Measurements from ENCODE around the gene LRP11.
A peak's percentile ranks its signal among the peaks of the same experiment; 100 is the strongest.
"Not testable (repeated sequence)": the region's sequence is repeated elsewhere in the genome, so short reads cannot be mapped to it uniquely, and the experiment has no call there.

LRP11 gene

DNA sequence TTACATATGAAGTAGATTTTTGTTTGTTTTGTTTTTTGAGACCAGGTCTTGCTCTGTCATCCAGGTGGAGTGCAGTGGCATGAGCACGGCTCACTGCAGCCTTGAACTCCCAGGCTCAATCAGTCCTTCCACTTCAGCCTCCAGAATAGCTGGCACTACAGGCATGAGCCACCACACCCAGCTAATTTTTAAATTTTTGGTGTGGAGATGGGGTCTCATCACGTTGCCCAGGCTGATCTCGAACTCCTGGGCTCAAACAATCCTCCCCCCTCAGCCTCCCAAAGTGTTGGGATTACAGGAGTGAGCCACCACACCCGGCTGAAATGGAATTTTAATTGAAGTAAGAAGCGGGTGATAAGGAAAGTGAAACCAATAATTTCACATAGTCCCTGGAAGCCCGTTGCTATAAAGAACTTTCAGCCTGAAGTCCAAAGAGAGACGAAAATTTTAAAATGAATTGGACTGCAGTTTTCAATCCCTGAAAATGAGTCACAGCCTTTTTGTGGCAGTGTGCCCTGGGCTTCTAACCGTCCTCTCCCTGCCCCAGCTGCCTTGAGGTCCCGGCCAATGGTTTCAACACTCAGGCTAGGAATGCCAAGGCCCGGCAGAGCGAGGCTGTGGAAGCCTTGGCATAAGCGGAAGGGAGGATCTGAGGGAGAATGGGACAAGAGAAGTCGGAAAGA is 33.0 kb upstream of the LRP11 start:
- DNase-seq (ENCODE audit: low spot score) = peak; percentile 94
- Histone ChIP-seq H3K27ac (peak overlapping the region; percentile 77 to 87), H3K4me3 (peak overlapping the region; percentile 65)
- TF ChIP-seq, protein P1, sequence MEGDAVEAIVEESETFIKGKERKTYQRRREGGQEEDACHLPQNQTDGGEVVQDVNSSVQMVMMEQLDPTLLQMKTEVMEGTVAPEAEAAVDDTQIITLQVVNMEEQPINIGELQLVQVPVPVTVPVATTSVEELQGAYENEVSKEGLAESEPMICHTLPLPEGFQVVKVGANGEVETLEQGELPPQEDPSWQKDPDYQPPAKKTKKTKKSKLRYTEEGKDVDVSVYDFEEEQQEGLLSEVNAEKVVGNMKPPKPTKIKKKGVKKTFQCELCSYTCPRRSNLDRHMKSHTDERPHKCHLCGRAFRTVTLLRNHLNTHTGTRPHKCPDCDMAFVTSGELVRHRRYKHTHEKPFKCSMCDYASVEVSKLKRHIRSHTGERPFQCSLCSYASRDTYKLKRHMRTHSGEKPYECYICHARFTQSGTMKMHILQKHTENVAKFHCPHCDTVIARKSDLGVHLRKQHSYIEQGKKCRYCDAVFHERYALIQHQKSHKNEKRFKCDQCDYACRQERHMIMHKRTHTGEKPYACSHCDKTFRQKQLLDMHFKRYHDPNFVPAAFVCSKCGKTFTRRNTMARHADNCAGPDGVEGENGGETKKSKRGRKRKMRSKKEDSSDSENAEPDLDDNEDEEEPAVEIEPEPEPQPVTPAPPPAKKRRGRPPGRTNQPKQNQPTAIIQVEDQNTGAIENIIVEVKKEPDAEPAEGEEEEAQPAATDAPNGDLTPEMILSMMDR (IDR thresholded peaks at IDR 0.05) = no peak

DNA sequence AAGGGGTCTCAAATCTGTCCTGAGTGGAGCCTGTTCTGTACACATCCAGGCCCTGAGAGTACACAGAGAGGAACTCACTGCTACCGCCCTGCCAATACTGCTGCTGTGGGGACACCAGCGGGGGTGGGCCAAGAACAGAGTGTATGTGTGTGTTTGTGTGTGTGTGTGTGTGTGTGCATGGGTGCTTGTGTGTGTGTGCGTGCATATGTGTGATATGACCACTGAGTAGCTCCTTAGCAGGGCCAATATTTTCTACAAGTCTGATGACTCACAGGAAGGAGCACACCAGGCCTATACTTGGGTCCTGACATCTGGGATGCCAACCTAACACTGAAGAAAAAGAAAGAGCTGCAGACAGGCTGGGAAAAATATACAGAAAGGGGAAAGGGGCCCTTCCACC is 32.3 kb upstream of the LRP11 start:
- no peak for DNase-seq (ENCODE audit: low spot score)
- TF ChIP-seq, protein P1 (IDR thresholded peaks at IDR 0.05) = no peak
- H3K4me3 ChIP-seq = peak overlapping the region; percentile 65
- peak overlapping the region; percentile 77 to 87 for H3K27ac ChIP-seq

GRCh38 chr6:149895833-149896271 is 31.7 kb upstream of the LRP11 start:
- Histone ChIP-seq H3K27ac (peak overlapping the region in 1 of 2 donors; percentile 87), H3K4me3 (no peak overlapping the region)
- DNase-seq (ENCODE audit: low spot score) = no peak
- TF ChIP-seq, protein P1 (IDR thresholded peaks at IDR 0.05) = no peak

- Histone ChIP-seq H3K4me3 (no peak overlapping the region), H3K27ac (peak overlapping the region in 1 of 2 donors; percentile 87)
- TF ChIP-seq, protein P1 (IDR thresholded peaks at IDR 0.05) = no peak
- no peak for DNase-seq (ENCODE audit: low spot score)
These were observed 31.0 kb upstream of the LRP11 start for GRCh38 chr6:149895048-149895590.

- not testable (repeated sequence) for H3K27ac ChIP-seq; H3K4me3 ChIP-seq; DNase-seq (ENCODE audit: low spot score)
These were observed 27.7 kb upstream of the LRP11 start for GRCh38 chr6:149891864-149892263.

DNA sequence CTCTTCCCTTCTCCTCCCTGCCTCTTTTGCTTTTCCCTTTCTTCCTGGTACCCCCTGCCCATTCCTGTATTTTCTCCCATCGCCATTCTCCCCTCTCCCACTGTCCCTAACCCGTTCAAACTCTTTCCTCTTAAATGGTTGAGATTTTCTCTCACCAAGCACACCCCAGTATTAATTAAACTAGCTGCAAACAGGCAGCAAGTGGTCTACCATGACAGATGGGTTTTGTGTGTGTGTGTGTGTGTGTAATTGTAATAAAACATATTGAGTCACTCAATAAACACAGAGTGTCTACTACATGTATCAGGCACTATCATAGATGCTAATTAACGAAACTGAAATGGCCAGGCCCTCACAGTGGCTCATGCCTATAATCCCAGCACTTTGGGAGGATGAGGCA is 27.1 kb upstream of the LRP11 start:
- DNase-seq (ENCODE audit: low spot score) = no peak
- Histone ChIP-seq H3K27ac (no peak overlapping the region), H3K4me3 (no peak overlapping the region)
- TF ChIP-seq, protein P1 (IDR thresholded peaks at IDR 0.05) = no peak

GRCh38 chr6:149890629-149891045 is 26.5 kb upstream of the LRP11 start:
- TF ChIP-seq, protein P1 (IDR thresholded peaks at IDR 0.05) = no peak

More at GRCh38 chr6:149890629-149891045, 26.5 kb upstream of the LRP11 start:
- Histone ChIP-seq H3K4me3 (no peak overlapping the region), H3K27ac (peak overlapping the region in 1 of 2 donors; percentile 30)
- DNase-seq (ENCODE audit: low spot score) = no peak
